Omental fat pad (tissue), 4 donors: ENCODE results near the gene EDAR. TPM values are rescaled to one million over a fixed set of nuclear protein-coding genes. Genes with fewer than 3 reads are reported as not detected.

Source experiments
- ATAC-seq: fragments of 150-250 bp; one replicate; pipeline ENCODE4 v1.9.1; 2016; ENCODE audit warnings: mild to moderate bottlenecking, moderate library complexity; ENCODE audit not compliant: low FRiP score
- DNase-seq: peaks from one replicate; pipeline ENCODE4 v3.0.0-alpha.2; 2019; ENCODE audit warnings: low spot score
- total RNA-seq, 4 donors: library from RNA; depleted of rRNA; stranded (reverse); fragments of >200 nt; gene quantifications; one replicate each; pipeline ENCODE4 v1.1.0, GENCODE V29; 2016
- TF ChIP-seq, protein P1 (sequence below), 3 donors: fragments of 450-650 bp; IDR thresholded peaks; one replicate each; pipeline ENCODE4 v1.5.1; 2016 to 2017; ENCODE audit warnings: antibody characterized with exemption in 3 of 3, mild to moderate bottlenecking in 3 of 3, moderate library complexity in 2 of 3

The EDAR gene
- total RNA-seq, 4 donors from 2014 or later = not detected

- ATAC-seq (no peak), DNase-seq (no peak)
- TF ChIP-seq, protein P1, sequence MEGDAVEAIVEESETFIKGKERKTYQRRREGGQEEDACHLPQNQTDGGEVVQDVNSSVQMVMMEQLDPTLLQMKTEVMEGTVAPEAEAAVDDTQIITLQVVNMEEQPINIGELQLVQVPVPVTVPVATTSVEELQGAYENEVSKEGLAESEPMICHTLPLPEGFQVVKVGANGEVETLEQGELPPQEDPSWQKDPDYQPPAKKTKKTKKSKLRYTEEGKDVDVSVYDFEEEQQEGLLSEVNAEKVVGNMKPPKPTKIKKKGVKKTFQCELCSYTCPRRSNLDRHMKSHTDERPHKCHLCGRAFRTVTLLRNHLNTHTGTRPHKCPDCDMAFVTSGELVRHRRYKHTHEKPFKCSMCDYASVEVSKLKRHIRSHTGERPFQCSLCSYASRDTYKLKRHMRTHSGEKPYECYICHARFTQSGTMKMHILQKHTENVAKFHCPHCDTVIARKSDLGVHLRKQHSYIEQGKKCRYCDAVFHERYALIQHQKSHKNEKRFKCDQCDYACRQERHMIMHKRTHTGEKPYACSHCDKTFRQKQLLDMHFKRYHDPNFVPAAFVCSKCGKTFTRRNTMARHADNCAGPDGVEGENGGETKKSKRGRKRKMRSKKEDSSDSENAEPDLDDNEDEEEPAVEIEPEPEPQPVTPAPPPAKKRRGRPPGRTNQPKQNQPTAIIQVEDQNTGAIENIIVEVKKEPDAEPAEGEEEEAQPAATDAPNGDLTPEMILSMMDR (IDR thresholded peaks at IDR 0.05) = no peak
These were observed 12.2 kb upstream of the EDAR start for GRCh38 chr2:109001201-109001600.

DNA sequence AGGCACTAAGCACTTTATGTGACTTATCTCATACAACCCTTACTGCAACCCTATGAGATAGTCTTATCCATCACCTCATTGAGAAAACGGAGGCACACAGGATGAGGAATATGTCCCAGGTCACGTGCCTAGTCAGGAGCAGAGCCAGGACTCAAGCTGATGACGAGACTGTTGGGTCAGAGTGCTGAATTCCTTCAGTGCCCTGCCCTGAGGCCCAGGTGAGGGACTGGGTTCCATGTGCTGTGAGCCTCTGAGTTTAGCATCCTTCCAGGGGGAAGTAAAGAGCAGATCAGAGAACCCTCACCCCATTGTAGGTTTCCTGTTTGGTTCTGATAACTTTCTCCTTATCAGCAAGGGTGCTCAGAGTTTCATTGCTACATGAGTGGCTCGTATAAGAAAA lies 11.7 kb upstream of the EDAR start:
- DNase-seq = no peak
- no peak for ATAC-seq
- TF ChIP-seq, protein P1 (IDR thresholded peaks at IDR 0.05) = no peak

DNA sequence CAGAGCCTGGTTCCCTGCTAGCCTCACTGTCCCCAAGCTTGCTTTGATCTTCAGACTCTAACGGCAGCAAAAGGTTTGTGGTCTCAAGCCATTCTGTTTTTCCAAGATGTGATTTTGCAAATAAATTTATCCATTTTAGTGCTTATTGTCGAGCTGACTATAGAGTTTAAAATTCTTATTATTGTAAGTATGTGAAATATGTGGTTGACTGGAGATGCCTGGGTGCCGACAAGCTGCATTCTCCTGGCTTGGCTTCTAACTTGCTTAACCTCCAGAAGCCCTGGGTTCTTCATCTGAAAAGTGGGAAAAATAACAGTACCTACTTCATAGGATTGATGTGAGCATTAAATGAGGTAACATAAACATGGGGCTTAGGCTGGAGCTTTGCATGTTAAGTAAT lies 9.9 kb upstream of the EDAR start:
- TF ChIP-seq, protein P1 (IDR thresholded peaks at IDR 0.05) = no peak
- DNase-seq (no peak), ATAC-seq (no peak)

DNA sequence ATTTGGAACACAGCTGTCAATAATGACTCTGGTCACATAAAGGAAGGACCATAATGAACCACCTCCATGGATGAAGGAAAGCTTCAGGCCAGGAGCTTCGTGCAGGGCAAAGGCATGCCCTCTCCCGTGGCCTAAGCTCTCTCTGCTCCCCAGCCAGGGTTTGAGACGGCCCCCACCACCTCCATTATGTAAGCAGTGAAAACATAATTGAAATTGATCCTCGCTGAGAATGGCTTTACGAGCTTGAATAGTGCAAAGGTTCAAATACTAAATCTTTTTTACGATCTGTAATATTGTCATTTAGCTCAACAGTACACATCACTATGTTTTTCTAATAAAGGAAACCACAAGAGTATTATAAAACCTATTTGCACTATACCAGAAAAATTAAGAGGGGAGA lies 5.2 kb upstream of the EDAR start:
- no peak for ATAC-seq
- DNase-seq = no peak
- TF ChIP-seq, protein P1 (IDR thresholded peaks at IDR 0.05) = no peak

GRCh38 chr2:108993095-108993937 lies 4.3 kb upstream of the EDAR start:
- no peak for ATAC-seq
- DNase-seq = no peak
- TF ChIP-seq, protein P1 (IDR thresholded peaks at IDR 0.05) = no peak

- DNase-seq = no peak
- TF ChIP-seq, protein P1 (IDR thresholded peaks at IDR 0.05) = no peak
- ATAC-seq = no peak
These were observed 784 bp downstream of the EDAR start for GRCh38 chr2:108988076-108988795.
